Uterus (tissue), 2 donors: ENCODE data around the gene DMXL2.

Source experiments
- POLR2A ChIP-seq, 2 donors: fragments of 450-650 bp; IDR thresholded peaks; one replicate each; pipeline ENCODE4 v1.6.1; 2016; ENCODE audit warnings: antibody characterized with exemption in 2 of 2, mild to moderate bottlenecking in 1 of 2, moderate library complexity in 1 of 2
- TF ChIP-seq, protein P1 (sequence below), 4 experiments: fragments of 200-600 bp in 2 of 4; fragments of 450-650 bp in 2 of 4; sonication (generic) in 2 of 4; IDR thresholded peaks; one replicate each; pipeline ENCODE4 v1.5.1; 2016 to 2019; ENCODE audit warnings: antibody characterized with exemption in 4 of 4, mild to moderate bottlenecking in 2 of 4, moderate library complexity in 1 of 4

DNA sequence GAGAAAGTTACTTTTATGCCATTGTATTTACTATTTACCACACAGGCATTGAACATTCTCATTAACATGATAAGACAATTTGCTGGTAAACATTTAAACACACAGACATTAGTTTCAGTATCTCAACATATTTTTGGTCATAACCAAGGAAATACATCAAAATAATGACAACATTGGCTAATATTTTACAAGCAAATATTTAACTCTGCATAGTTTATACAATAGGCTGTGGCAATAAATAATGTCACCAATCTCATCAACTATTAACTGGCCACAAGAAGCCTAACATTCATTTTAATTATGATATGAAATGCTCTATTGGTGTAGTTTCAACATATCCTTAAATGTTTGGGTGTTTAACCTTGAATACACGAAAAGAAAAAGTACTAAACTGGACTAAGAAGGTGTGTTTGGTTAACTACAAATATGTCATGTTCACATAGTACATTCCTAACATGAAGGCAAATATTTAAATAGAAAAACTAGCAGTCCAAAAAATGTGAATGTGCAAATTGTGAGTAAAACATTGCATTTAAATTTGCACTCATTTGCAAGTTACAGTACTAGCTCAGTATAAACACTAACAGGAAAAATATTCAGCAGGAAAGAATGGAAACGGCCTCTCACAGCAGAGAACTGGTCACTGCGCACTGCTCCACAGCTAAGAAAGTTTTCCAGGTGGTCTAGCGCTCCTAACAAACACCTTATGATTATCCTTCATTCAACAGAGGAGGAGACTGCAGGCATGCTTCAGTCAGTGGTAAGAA is 174.5 kb downstream of the DMXL2 start:
- TF ChIP-seq POLR2A (IDR thresholded peaks at IDR 0.05) = no peak
- TF ChIP-seq, protein P1, sequence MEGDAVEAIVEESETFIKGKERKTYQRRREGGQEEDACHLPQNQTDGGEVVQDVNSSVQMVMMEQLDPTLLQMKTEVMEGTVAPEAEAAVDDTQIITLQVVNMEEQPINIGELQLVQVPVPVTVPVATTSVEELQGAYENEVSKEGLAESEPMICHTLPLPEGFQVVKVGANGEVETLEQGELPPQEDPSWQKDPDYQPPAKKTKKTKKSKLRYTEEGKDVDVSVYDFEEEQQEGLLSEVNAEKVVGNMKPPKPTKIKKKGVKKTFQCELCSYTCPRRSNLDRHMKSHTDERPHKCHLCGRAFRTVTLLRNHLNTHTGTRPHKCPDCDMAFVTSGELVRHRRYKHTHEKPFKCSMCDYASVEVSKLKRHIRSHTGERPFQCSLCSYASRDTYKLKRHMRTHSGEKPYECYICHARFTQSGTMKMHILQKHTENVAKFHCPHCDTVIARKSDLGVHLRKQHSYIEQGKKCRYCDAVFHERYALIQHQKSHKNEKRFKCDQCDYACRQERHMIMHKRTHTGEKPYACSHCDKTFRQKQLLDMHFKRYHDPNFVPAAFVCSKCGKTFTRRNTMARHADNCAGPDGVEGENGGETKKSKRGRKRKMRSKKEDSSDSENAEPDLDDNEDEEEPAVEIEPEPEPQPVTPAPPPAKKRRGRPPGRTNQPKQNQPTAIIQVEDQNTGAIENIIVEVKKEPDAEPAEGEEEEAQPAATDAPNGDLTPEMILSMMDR (IDR thresholded peaks at IDR 0.05) = no peak
